H1 (cell line): ENCODE data around the gene HBA2.

ENCODE experiments used
- CHD2 ChIP-seq: IDR thresholded peaks from 2 replicates; pipeline ENCODE4 v1.6.1; 2012; ENCODE audit warnings: low read length, improper control_type of control experiment
- KDM5A ChIP-seq: fragments of 200-600 bp; IDR thresholded peaks from 2 replicates; pipeline ENCODE4 v1.7.1; 2012; ENCODE audit warnings: mild to moderate bottlenecking, low read length, inconsistent platforms, mixed read lengths
- POLR2A ChIP-seq, 2 experiments: IDR thresholded peaks; 1 replicate in 1 of 2; 2 replicates in 1 of 2; pipeline ENCODE4 v1.6.1; 2011; ENCODE audit warnings: low read depth in 2 of 2, low read length in 2 of 2, mild to moderate bottlenecking in 2 of 2; ENCODE audit errors: control extremely low read depth in 1 of 2
- POLR2AphosphoS5 ChIP-seq: IDR thresholded peaks from 2 replicates; pipeline ENCODE4 v1.6.1; 2011; ENCODE audit warnings: low read depth, low read length
- RBBP5 ChIP-seq: IDR thresholded peaks from 2 replicates; pipeline ENCODE4 v1.7.1; 2012; ENCODE audit warnings: low read depth, mild to moderate bottlenecking, inconsistent platforms, low read length, moderate library complexity, borderline replicate concordance
- RFX5 ChIP-seq: IDR thresholded peaks from 2 replicates; pipeline ENCODE4 v1.6.1; 2011; ENCODE audit warnings: low read depth, low read length, improper control_type of control experiment, borderline replicate concordance
- SIN3A ChIP-seq, 2 experiments: IDR thresholded peaks in 1 of 2; conservative IDR thresholded peaks in 1 of 2; 2 replicates each; pipeline ENCODE4 v1.6.1; 2011 to 2012; ENCODE audit warnings: low read length in 2 of 2, improper control_type of control experiment in 1 of 2, low read depth in 1 of 2, mild to moderate bottlenecking in 1 of 2
- SP1 ChIP-seq: IDR thresholded peaks from 2 replicates; pipeline ENCODE4 v1.6.1; 2011; ENCODE audit warnings: low read depth, low read length
- TAF1 ChIP-seq: IDR thresholded peaks from 2 replicates; pipeline ENCODE4 v1.6.1; 2011; ENCODE audit warnings: mild to moderate bottlenecking, low read depth, low read length
- TF ChIP-seq, protein P1 (sequence below), 3 experiments: IDR thresholded peaks; 1 replicate in 2 of 3; 2 replicates in 1 of 3; pipeline versions ENCODE4 v1.5.1 to v1.6.1; 2011; ENCODE audit warnings: low read length in 3 of 3, mild to moderate bottlenecking in 3 of 3, inconsistent platforms in 2 of 3, low read depth in 1 of 3, moderate library complexity in 1 of 3; ENCODE audit not compliant: insufficient read depth in 1 of 3; ENCODE audit errors: control extremely low read depth in 1 of 3
- TF ChIP-seq, protein P2 (sequence below): IDR thresholded peaks from 2 replicates; pipeline ENCODE4 v1.6.1; 2011; ENCODE audit warnings: low read depth, mild to moderate bottlenecking, low read length; ENCODE audit not compliant: insufficient read depth
- TF ChIP-seq, protein P3 (sequence below): IDR thresholded peaks from 2 replicates; pipeline ENCODE4 v1.6.1; 2012; ENCODE audit warnings: inconsistent platforms
- TF ChIP-seq, protein P4 (sequence below): fragments of 300-600 bp; sonication (generic); IDR thresholded peaks from 2 replicates; pipeline ENCODE4 v1.7.1; 2012; ENCODE audit warnings: low read length, moderate library complexity, mild to moderate bottlenecking, inconsistent platforms; ENCODE audit not compliant: insufficient replicate concordance

DNA sequence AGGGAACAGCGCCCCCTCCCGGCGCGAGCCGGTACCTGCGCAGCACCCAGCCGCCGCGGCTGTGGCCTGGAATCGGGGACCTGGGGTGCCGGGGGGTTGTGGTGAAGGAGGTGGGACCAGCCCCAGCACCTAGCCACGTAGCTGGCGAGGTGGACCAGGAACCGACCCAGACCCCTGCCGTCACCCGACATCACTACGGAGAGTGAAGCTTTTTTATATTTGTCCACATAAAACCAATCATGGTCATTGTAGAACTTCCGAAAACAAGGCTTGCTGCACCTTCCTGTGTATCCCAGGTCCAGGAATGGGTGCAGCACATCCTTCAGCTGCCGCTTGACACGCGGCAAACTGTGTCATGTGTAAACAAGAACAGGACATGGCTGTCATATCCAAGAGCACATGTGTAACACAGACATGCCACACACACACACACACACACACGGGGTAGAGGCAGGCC lies 8.9 kb downstream of the HBA2 start:
- TF ChIP-seq, protein P1, sequence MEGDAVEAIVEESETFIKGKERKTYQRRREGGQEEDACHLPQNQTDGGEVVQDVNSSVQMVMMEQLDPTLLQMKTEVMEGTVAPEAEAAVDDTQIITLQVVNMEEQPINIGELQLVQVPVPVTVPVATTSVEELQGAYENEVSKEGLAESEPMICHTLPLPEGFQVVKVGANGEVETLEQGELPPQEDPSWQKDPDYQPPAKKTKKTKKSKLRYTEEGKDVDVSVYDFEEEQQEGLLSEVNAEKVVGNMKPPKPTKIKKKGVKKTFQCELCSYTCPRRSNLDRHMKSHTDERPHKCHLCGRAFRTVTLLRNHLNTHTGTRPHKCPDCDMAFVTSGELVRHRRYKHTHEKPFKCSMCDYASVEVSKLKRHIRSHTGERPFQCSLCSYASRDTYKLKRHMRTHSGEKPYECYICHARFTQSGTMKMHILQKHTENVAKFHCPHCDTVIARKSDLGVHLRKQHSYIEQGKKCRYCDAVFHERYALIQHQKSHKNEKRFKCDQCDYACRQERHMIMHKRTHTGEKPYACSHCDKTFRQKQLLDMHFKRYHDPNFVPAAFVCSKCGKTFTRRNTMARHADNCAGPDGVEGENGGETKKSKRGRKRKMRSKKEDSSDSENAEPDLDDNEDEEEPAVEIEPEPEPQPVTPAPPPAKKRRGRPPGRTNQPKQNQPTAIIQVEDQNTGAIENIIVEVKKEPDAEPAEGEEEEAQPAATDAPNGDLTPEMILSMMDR (IDR thresholded peaks at IDR 0.05; ENCODE audit: control extremely low read depth in 1 of 3, insufficient read depth in 1 of 3, low read depth in 1 of 3, low read length in 3 of 3): peak; percentile 88 to 92 (median 91)
- TF ChIP-seq SP1 (no peak), POLR2AphosphoS5 (peak; percentile 67; the same call in 1 of the 2 replicates), RBBP5 (no peak), POLR2A (IDR thresholded peaks at IDR 0.05; ENCODE audit: control extremely low read depth in 1 of 2, low read depth in 2 of 2, low read length in 2 of 2) (no peak; a peak in 1 of 3 replicates), CHD2 (no peak), RFX5 (no peak), TAF1 (no peak), SIN3A (conservative IDR thresholded peaks at IDR 0.05 in 1 of 2, IDR thresholded peaks at IDR 0.05 in 1 of 2; ENCODE audit: low read depth in 1 of 2, low read length in 2 of 2) (no peak), KDM5A (no peak)
- TF ChIP-seq, protein P2, sequence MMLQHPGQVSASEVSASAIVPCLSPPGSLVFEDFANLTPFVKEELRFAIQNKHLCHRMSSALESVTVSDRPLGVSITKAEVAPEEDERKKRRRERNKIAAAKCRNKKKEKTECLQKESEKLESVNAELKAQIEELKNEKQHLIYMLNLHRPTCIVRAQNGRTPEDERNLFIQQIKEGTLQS: no peak
- TF ChIP-seq, protein P3, sequence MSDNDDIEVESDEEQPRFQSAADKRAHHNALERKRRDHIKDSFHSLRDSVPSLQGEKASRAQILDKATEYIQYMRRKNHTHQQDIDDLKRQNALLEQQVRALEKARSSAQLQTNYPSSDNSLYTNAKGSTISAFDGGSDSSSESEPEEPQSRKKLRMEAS: no peak
- TF ChIP-seq, protein P4, sequence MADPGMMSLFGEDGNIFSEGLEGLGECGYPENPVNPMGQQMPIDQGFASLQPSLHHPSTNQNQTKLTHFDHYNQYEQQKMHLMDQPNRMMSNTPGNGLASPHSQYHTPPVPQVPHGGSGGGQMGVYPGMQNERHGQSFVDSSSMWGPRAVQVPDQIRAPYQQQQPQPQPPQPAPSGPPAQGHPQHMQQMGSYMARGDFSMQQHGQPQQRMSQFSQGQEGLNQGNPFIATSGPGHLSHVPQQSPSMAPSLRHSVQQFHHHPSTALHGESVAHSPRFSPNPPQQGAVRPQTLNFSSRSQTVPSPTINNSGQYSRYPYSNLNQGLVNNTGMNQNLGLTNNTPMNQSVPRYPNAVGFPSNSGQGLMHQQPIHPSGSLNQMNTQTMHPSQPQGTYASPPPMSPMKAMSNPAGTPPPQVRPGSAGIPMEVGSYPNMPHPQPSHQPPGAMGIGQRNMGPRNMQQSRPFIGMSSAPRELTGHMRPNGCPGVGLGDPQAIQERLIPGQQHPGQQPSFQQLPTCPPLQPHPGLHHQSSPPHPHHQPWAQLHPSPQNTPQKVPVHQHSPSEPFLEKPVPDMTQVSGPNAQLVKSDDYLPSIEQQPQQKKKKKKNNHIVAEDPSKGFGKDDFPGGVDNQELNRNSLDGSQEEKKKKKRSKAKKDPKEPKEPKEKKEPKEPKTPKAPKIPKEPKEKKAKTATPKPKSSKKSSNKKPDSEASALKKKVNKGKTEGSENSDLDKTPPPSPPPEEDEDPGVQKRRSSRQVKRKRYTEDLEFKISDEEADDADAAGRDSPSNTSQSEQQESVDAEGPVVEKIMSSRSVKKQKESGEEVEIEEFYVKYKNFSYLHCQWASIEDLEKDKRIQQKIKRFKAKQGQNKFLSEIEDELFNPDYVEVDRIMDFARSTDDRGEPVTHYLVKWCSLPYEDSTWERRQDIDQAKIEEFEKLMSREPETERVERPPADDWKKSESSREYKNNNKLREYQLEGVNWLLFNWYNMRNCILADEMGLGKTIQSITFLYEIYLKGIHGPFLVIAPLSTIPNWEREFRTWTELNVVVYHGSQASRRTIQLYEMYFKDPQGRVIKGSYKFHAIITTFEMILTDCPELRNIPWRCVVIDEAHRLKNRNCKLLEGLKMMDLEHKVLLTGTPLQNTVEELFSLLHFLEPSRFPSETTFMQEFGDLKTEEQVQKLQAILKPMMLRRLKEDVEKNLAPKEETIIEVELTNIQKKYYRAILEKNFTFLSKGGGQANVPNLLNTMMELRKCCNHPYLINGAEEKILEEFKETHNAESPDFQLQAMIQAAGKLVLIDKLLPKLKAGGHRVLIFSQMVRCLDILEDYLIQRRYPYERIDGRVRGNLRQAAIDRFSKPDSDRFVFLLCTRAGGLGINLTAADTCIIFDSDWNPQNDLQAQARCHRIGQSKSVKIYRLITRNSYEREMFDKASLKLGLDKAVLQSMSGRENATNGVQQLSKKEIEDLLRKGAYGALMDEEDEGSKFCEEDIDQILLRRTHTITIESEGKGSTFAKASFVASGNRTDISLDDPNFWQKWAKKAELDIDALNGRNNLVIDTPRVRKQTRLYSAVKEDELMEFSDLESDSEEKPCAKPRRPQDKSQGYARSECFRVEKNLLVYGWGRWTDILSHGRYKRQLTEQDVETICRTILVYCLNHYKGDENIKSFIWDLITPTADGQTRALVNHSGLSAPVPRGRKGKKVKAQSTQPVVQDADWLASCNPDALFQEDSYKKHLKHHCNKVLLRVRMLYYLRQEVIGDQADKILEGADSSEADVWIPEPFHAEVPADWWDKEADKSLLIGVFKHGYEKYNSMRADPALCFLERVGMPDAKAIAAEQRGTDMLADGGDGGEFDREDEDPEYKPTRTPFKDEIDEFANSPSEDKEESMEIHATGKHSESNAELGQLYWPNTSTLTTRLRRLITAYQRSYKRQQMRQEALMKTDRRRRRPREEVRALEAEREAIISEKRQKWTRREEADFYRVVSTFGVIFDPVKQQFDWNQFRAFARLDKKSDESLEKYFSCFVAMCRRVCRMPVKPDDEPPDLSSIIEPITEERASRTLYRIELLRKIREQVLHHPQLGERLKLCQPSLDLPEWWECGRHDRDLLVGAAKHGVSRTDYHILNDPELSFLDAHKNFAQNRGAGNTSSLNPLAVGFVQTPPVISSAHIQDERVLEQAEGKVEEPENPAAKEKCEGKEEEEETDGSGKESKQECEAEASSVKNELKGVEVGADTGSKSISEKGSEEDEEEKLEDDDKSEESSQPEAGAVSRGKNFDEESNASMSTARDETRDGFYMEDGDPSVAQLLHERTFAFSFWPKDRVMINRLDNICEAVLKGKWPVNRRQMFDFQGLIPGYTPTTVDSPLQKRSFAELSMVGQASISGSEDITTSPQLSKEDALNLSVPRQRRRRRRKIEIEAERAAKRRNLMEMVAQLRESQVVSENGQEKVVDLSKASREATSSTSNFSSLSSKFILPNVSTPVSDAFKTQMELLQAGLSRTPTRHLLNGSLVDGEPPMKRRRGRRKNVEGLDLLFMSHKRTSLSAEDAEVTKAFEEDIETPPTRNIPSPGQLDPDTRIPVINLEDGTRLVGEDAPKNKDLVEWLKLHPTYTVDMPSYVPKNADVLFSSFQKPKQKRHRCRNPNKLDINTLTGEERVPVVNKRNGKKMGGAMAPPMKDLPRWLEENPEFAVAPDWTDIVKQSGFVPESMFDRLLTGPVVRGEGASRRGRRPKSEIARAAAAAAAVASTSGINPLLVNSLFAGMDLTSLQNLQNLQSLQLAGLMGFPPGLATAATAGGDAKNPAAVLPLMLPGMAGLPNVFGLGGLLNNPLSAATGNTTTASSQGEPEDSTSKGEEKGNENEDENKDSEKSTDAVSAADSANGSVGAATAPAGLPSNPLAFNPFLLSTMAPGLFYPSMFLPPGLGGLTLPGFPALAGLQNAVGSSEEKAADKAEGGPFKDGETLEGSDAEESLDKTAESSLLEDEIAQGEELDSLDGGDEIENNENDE: no peak
